H9 (cell line): ENCODE results near the gene SURF4. TPM values are rescaled to one million over a fixed set of nuclear protein-coding genes. Genes with fewer than 3 reads are reported as not detected.

Experiments used
- DNase-seq: peaks from one replicate; pipeline ENCODE4 v3.0.0-alpha.2; 2017
- H2AFZ ChIP-seq: one replicate; pipeline ENCODE4 v1.6.1; 2013; ENCODE audit warnings: mild to moderate bottlenecking, low read length, control low read depth, moderate library complexity
- H2AK5ac ChIP-seq: 2 replicates; pipeline ENCODE4 v1.6.1; 2013; ENCODE audit warnings: low read length, control low read depth, mixed read lengths; ENCODE audit not compliant: insufficient read length
- H2BK120ac ChIP-seq: one replicate; pipeline ENCODE4 v1.6.1; 2013; ENCODE audit warnings: low read depth, mild to moderate bottlenecking, low read length, control low read depth, inconsistent platforms; ENCODE audit not compliant: poor library complexity, severe bottlenecking
- H2BK12ac ChIP-seq: 2 replicates; pipeline ENCODE4 v1.6.1; 2013; ENCODE audit warnings: low read length, control low read depth, mixed read lengths, low read depth; ENCODE audit not compliant: insufficient read length
- H2BK15ac ChIP-seq: 2 replicates; pipeline ENCODE4 v1.6.1; 2013; ENCODE audit warnings: low read depth, low read length, control low read depth
- H2BK20ac ChIP-seq: one replicate; pipeline ENCODE4 v1.6.1; 2013; ENCODE audit warnings: low read depth, mild to moderate bottlenecking, low read length, control low read depth, inconsistent platforms; ENCODE audit not compliant: poor library complexity, severe bottlenecking
- H2BK5ac ChIP-seq: 2 replicates; pipeline ENCODE4 v1.6.1; 2013; ENCODE audit warnings: low read length, control low read depth, mixed read lengths; ENCODE audit not compliant: insufficient read length
- H3K14ac ChIP-seq: 2 replicates; pipeline ENCODE4 v1.6.1; 2013; ENCODE audit warnings: low read length, control low read depth; ENCODE audit not compliant: insufficient read depth
- H3K18ac ChIP-seq: 2 replicates; pipeline ENCODE4 v1.6.1; 2013; ENCODE audit warnings: low read depth, mild to moderate bottlenecking, mixed read lengths, low read length, control low read depth; ENCODE audit not compliant: insufficient read length
- H3K23ac ChIP-seq: 2 replicates; pipeline ENCODE4 v1.6.1; 2013; ENCODE audit warnings: low read length, control low read depth, mixed read lengths, low read depth; ENCODE audit not compliant: insufficient read length
- H3K23me2 ChIP-seq: 2 replicates; pipeline ENCODE4 v1.6.1; 2013; ENCODE audit warnings: low read depth, mild to moderate bottlenecking, mixed read lengths, low read length, control low read depth; ENCODE audit not compliant: insufficient read length, poor library complexity, severe bottlenecking
- H3K27ac ChIP-seq: 2 replicates; pipeline ENCODE4 v1.5.1; 2013; ENCODE audit warnings: low read length, control low read depth, mixed read lengths, low read depth; ENCODE audit not compliant: insufficient read length
- H3K27me3 ChIP-seq: 2 replicates; pipeline ENCODE4 v1.6.1; 2013; ENCODE audit warnings: low read length, control low read depth, inconsistent platforms; ENCODE audit not compliant: insufficient read depth
- H3K4ac ChIP-seq: 2 replicates; pipeline ENCODE4 v1.6.1; 2013; ENCODE audit warnings: low read depth, mild to moderate bottlenecking, control low read depth, inconsistent platforms, low read length, moderate library complexity
- H3K4me1 ChIP-seq: 2 replicates; pipeline ENCODE4 v1.6.1; 2013; ENCODE audit warnings: low read length, control low read depth, inconsistent platforms; ENCODE audit not compliant: insufficient read depth
- H3K4me2 ChIP-seq: 2 replicates; pipeline ENCODE4 v1.6.1; 2013; ENCODE audit warnings: low read length, control low read depth, mixed read lengths; ENCODE audit not compliant: insufficient read length, insufficient read depth
- H3K56ac ChIP-seq: 2 replicates; pipeline ENCODE4 v1.6.1; 2013; ENCODE audit warnings: low read depth, mild to moderate bottlenecking, mixed read lengths, low read length, control low read depth; ENCODE audit not compliant: insufficient read length
- H3K79me1 ChIP-seq: 2 replicates; pipeline ENCODE4 v1.6.1; 2013; ENCODE audit warnings: low read depth, mild to moderate bottlenecking, moderate library complexity, low read length, control low read depth, inconsistent platforms; ENCODE audit not compliant: insufficient read depth, poor library complexity, severe bottlenecking
- H3K79me2 ChIP-seq: 2 replicates; pipeline ENCODE4 v1.6.1; 2013; ENCODE audit warnings: low read length, control low read depth, inconsistent platforms; ENCODE audit not compliant: insufficient read depth
- H3K9ac ChIP-seq: 2 replicates; pipeline ENCODE4 v1.6.1; 2013; ENCODE audit warnings: low read length, control low read depth, mixed read lengths; ENCODE audit not compliant: insufficient read length; ENCODE audit errors: extremely low read depth
- H3K9me3 ChIP-seq: one replicate; pipeline ENCODE4 v1.6.1; 2013; ENCODE audit warnings: low read depth, low read length, inconsistent platforms; ENCODE audit not compliant: control insufficient read depth
- H3T11ph ChIP-seq: one replicate; pipeline ENCODE4 v1.6.1; 2013; ENCODE audit warnings: mild to moderate bottlenecking, low read length, control low read depth, inconsistent platforms
- H4K20me1 ChIP-seq: one replicate; pipeline ENCODE4 v1.6.1; 2013; ENCODE audit not compliant: control insufficient read depth, insufficient read length, insufficient read depth
- H4K5ac ChIP-seq: 2 replicates; pipeline ENCODE4 v1.6.1; 2013; ENCODE audit warnings: low read depth, mild to moderate bottlenecking, mixed read lengths, low read length, control low read depth; ENCODE audit not compliant: insufficient read length
- H4K8ac ChIP-seq: replicated peaks from 2 replicates; pipeline ENCODE4 v1.6.1; 2013; ENCODE audit warnings: low read length, control low read depth, mixed read lengths, low read depth; ENCODE audit not compliant: insufficient read length
- H4K91ac ChIP-seq: 2 replicates; pipeline ENCODE4 v1.6.1; 2013; ENCODE audit warnings: low read depth, mild to moderate bottlenecking, moderate library complexity, mixed read lengths, low read length, control low read depth; ENCODE audit not compliant: insufficient read length
- H3K27ac Mint-ChIP-seq, 3 experiments: 2 replicates in 2 of 3; 3 replicates in 1 of 3; pipeline ENCODE4 v1.8.0; 2020 to 2021; ENCODE audit warnings: mixed read lengths in 3 of 3, mild to moderate bottlenecking in 1 of 3, moderate library complexity in 1 of 3
- H3K27me3 Mint-ChIP-seq: 2 replicates; pipeline ENCODE4 v1.8.0; 2021; ENCODE audit warnings: low read depth, mild to moderate bottlenecking, moderate library complexity, mixed read lengths
- H3K36me3 Mint-ChIP-seq, 3 experiments: 2 replicates in 2 of 3; 3 replicates in 1 of 3; pipeline ENCODE4 v1.8.0; 2020 to 2021; ENCODE audit warnings: low read depth in 3 of 3, mixed read lengths in 3 of 3; ENCODE audit not compliant: insufficient read depth in 1 of 3
- H3K4me1 Mint-ChIP-seq, 2 experiments: 2 replicates each; pipeline ENCODE4 v1.8.0; 2020; ENCODE audit warnings: mixed read lengths in 2 of 2
- H3K4me3 Mint-ChIP-seq, 2 experiments: 2 replicates in 1 of 2; 3 replicates in 1 of 2; pipeline ENCODE4 v1.8.0; 2020 to 2021; ENCODE audit warnings: mild to moderate bottlenecking in 2 of 2, mixed read lengths in 2 of 2, moderate library complexity in 1 of 2
- H3K9me3 Mint-ChIP-seq, 2 experiments: 2 replicates in 1 of 2; 3 replicates in 1 of 2; pipeline ENCODE4 v1.8.0; 2020; ENCODE audit warnings: mild to moderate bottlenecking in 2 of 2, mixed read lengths in 2 of 2, moderate library complexity in 1 of 2
- WGBS: extraction: QIAGEN DNeasy Blood & Tissue Kit; methylation state at CpG from one replicate; pipeline ENCODE4 v1.1.7; 2013; ENCODE audit warnings: missing lambda C conversion rate, low lambda C conversion rate, mixed read lengths; ENCODE audit not compliant: insufficient read length; ENCODE audit errors: extremely low coverage; 5-methylcytosine and 5-hydroxymethylcytosine counted together
- total RNA-seq: library from RNA; stranded (reverse); gene quantifications from 2 replicates; pipeline ENCODE4 v1.2.1, GENCODE V29; 2021
- TF ChIP-seq, protein P1 (sequence below): fragments of 200-600 bp; sonication (generic); conservative IDR thresholded peaks from 3 replicates; pipeline ENCODE4 v1.8.0; 2021; ENCODE audit warnings: antibody characterized with exemption, mild to moderate bottlenecking

SURF4 gene
- total RNA-seq, 1 experiment from 2014 or later = 146 TPM

DNA sequence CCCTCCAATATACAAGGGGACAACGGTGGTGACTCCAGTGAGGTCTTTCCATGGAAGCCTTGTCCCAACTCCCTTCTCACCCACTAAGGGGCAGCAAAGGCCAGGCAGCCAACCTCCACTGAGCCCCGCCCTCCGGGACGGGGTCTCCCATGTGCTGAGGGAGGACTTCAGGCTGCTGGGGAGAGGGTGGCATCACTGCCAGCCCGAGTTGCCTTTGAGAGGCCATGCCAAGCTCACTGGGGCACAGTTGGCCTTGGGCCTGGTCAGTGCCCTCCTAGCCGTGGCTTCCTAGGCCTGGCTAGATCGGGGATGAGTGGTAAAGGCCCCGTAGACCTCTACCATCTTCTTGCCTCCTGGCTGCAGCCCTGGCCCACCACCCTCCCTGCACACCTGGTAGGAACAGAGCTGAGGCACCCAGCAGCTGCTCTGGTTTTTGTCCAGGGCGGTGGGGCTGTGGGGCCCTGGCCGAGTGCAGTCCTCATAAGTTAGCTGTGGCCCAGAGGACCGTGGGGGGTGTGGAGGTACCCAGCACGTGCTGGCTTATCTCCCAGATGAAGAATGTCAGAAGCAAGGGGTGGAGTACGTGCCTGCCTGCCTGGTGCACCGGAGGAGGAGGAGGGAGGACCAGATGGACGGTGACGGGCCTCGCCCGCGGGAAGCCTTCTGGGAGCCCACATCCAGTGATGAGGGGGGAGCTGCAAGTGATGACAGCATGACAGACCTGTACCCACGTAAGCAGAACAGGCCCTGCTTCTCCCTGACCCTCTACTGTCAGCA is 16.3 kb downstream of the SURF4 start:
- Histone ChIP-seq H3K23ac (no peak overlapping the region), H4K20me1 (no peaks in the 10 kb centered on the region), H2BK5ac (no peak overlapping the region), H4K8ac (no peak overlapping the region), H3K27me3 (no peaks in the 10 kb centered on the region), H3K14ac (no peak overlapping the region), H2BK15ac (no peak overlapping the region), H2BK12ac (no peak overlapping the region), H3K79me2 (no peaks in the 10 kb centered on the region; the same call in 1 of the 2 replicates), H2AK5ac (no peak overlapping the region), H3K23me2 (peaks cover 10% of the 10 kb centered on the region), H4K91ac (no peak overlapping the region), H3K79me1 (peaks cover 3% of the 10 kb centered on the region), H3K4me1 (no peaks in the 10 kb centered on the region), H3K9ac (no peak overlapping the region), H2AFZ (no peak overlapping the region), H4K5ac (no peak overlapping the region), H2BK120ac (no peak overlapping the region), H3K4me2 (no peak overlapping the region), H3K27ac (no peak overlapping the region), H3K18ac (no peak overlapping the region), H3K4ac (no peak overlapping the region), H3T11ph (no peak overlapping the region), H3K9me3 (no peaks in the 10 kb centered on the region), H2BK20ac (no peak overlapping the region), H3K56ac (no peak overlapping the region)
- Mint-ChIP-seq H3K27me3 (no peaks in the 10 kb centered on the region; the same call in 1 of the 2 replicates), H3K9me3 (no peaks in the 10 kb centered on the region), H3K4me3 (peak overlapping the region; percentile 24 to 53; a peak in 3 of 5 replicates), H3K36me3 (peaks cover 20 to 68% (median 62%) of the 10 kb centered on the region in 3 experiments; a peak in 6 of 7 replicates), H3K27ac (peak overlapping the region in 2 of 3 experiments; percentile 23 to 74; a peak in 2 of 7 replicates), H3K4me1 (peaks cover 11 to 12% of the 10 kb centered on the region in 2 experiments)
- peak; percentile 67 for DNase-seq
- no CpG with 5 or more reads among the region's 20 CpGs for WGBS
- TF ChIP-seq, protein P1, sequence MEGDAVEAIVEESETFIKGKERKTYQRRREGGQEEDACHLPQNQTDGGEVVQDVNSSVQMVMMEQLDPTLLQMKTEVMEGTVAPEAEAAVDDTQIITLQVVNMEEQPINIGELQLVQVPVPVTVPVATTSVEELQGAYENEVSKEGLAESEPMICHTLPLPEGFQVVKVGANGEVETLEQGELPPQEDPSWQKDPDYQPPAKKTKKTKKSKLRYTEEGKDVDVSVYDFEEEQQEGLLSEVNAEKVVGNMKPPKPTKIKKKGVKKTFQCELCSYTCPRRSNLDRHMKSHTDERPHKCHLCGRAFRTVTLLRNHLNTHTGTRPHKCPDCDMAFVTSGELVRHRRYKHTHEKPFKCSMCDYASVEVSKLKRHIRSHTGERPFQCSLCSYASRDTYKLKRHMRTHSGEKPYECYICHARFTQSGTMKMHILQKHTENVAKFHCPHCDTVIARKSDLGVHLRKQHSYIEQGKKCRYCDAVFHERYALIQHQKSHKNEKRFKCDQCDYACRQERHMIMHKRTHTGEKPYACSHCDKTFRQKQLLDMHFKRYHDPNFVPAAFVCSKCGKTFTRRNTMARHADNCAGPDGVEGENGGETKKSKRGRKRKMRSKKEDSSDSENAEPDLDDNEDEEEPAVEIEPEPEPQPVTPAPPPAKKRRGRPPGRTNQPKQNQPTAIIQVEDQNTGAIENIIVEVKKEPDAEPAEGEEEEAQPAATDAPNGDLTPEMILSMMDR = peak; percentile 66
